GM12878 (cell line): ENCODE data around the gene SIAH2. TPM values are rescaled to one million over a fixed set of nuclear protein-coding genes. Genes with fewer than 3 reads are reported as not detected.
A peak's percentile ranks its signal among the peaks of the same experiment; 100 is the strongest.

ENCODE experiments used
- ATF2 ChIP-seq: IDR thresholded peaks from 2 replicates; pipeline ENCODE4 v1.6.1; 2012; ENCODE audit warnings: low read length, inconsistent platforms
- ATF7 ChIP-seq: fragments of 450-650 bp; IDR thresholded peaks from 2 replicates; pipeline ENCODE4 v1.6.1; 2016; ENCODE audit warnings: low read depth, mild to moderate bottlenecking
- CBX3 ChIP-seq: fragments of 200-600 bp; sonication (generic); IDR thresholded peaks from 2 replicates; pipeline ENCODE4 v1.6.1; 2016; ENCODE audit warnings: low read depth, borderline replicate concordance
- CBX5 ChIP-seq: sonication (generic); IDR thresholded peaks from 2 replicates; pipeline ENCODE4 v1.6.1; 2016; ENCODE audit warnings: low read depth, moderate library complexity, mild to moderate bottlenecking, inconsistent platforms
- FOXM1 ChIP-seq: IDR thresholded peaks from 2 replicates; pipeline ENCODE4 v1.6.1; 2012; ENCODE audit warnings: low read depth, mild to moderate bottlenecking, inconsistent platforms, low read length, moderate library complexity
- KAT2A ChIP-seq: conservative IDR thresholded peaks from 2 replicates; pipeline ENCODE4 v1.6.1; 2011; ENCODE audit warnings: low read depth, low read length; ENCODE audit not compliant: control insufficient read depth
- LARP7 ChIP-seq: fragments of 450-650 bp; IDR thresholded peaks from 2 replicates; pipeline ENCODE4 v1.6.1; 2017; ENCODE audit warnings: mild to moderate bottlenecking
- MEF2B ChIP-seq: fragments of 450-650 bp; IDR thresholded peaks from 2 replicates; pipeline ENCODE4 v1.6.1; 2018; ENCODE audit warnings: mild to moderate bottlenecking, moderate library complexity; ENCODE audit not compliant: partially characterized antibody, poor library complexity, severe bottlenecking
- NR2C2 ChIP-seq: IDR thresholded peaks from 2 replicates; pipeline ENCODE4 v1.6.1; 2011; ENCODE audit warnings: borderline replicate concordance, low read depth; ENCODE audit not compliant: control insufficient read depth, insufficient read length
- POLR2A ChIP-seq: IDR thresholded peaks from 2 replicates; pipeline ENCODE4 v1.6.1; 2011; ENCODE audit warnings: low read depth, mild to moderate bottlenecking, low read length
- SKIL ChIP-seq: fragments of 450-650 bp; IDR thresholded peaks from 2 replicates; pipeline ENCODE4 v1.6.1; 2017; ENCODE audit warnings: mild to moderate bottlenecking, low read depth, inconsistent platforms; ENCODE audit not compliant: poor library complexity, severe bottlenecking
- WRNIP1 ChIP-seq: IDR thresholded peaks from 2 replicates; pipeline ENCODE4 v1.6.1; 2011; ENCODE audit warnings: low read depth, low read length, improper control_type of control experiment, borderline replicate concordance
- polyA plus RNA-seq, 11 experiments: library from polyadenylated mRNA; depleted of rRNA in 4 of 11; unstranded in 6 of 11; stranded (reverse) in 5 of 11; fragments of >200 nt; fragmentation: Nextera tagmentation in 4 of 11; fragmentation: Illumina TruSeq in 1 of 11; extraction: Ambion mirVana in 4 of 11; extraction: Trizol in 1 of 11; gene quantifications; 1 replicate in 1 of 11; 2 replicates in 10 of 11; pipeline versions ENCODE4 v1.2.1 to v1.2.3, GENCODE V29; 2011 to 2016; ENCODE audit warnings: inconsistent platforms in 2 of 11, missing spikeins in 2 of 11, low read depth in 1 of 11
- total RNA-seq, 4 experiments: library from RNA; depleted of rRNA in 3 of 4; stranded (reverse); fragments of >200 nt in 3 of 4; fragmentation: Illumina TruSeq in 1 of 4; extraction: Trizol in 1 of 4; gene quantifications; 2 replicates each; pipeline versions ENCODE4 v1.2.1 to v1.2.3, GENCODE V29; 2013 to 2021
- TF ChIP-seq, protein P1 (sequence below): fragments of 450-650 bp; IDR thresholded peaks from 2 replicates; pipeline ENCODE4 v1.6.1; 2017; ENCODE audit warnings: mild to moderate bottlenecking, moderate library complexity
- TF ChIP-seq, protein P2 (sequence below): fragments of 450-650 bp; IDR thresholded peaks from 2 replicates; pipeline ENCODE4 v1.6.1; 2017; ENCODE audit warnings: mild to moderate bottlenecking, moderate library complexity

Gene SIAH2
- total and polyA plus RNA-seq, 10 of the 15 experiments (the other 5 are each of a cell fraction or from before 2014, with no cell fraction given), result 3.3 to 51.5 (median 29.7) TPM

DNA sequence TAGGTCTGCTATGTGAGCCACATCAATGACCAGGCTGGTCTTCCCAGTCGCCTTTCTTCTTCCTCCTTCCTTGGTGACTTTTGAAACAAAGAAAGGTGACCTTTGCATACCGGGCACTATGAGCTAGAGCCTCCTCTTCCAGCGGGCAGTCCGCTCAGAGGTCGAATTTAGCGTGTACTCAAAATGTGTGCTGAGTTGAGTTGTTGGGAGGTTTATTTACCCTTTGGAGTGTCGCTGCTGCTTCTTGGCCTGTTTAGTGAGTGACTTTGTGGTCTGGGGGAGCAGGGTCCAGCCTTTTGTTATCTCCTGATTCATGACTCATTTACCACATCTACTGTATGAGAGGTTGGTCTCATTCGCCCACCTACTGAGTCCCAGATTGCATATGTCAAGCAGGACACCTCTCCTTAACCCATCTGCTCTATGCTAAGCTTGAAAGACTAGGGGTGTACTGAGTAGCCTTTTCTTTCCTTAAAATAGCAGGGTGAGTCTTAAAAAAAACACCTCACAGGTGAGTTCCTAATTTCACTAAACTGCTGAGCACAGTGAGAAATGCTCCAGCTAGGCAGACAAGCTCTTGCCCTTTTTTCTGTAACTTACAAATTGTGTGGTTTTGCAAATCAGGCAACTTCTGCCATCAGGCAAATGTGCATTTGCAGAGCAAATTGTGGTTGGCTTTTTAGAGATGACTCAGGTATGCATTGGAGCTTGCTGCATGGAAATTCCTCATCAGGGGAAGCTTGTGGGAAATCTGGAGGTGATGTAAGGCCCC, 3.2 kb upstream of the SIAH2 start (continued):
- no peak for TF ChIP-seq MEF2B
- TF ChIP-seq POLR2A, result peak; percentile 27; the same call in 1 of the 2 replicates
- no peak for TF ChIP-seq LARP7
- TF ChIP-seq WRNIP1, result no peak
- TF ChIP-seq KAT2A, result no peak
- TF ChIP-seq ATF7, result 0 out of 2 replicates have a peak, but pooled peaks have one; percentile 59
- 0 out of 2 replicates have a peak, but pooled peaks have one; percentile 10 for TF ChIP-seq CBX5
- TF ChIP-seq, protein P1, sequence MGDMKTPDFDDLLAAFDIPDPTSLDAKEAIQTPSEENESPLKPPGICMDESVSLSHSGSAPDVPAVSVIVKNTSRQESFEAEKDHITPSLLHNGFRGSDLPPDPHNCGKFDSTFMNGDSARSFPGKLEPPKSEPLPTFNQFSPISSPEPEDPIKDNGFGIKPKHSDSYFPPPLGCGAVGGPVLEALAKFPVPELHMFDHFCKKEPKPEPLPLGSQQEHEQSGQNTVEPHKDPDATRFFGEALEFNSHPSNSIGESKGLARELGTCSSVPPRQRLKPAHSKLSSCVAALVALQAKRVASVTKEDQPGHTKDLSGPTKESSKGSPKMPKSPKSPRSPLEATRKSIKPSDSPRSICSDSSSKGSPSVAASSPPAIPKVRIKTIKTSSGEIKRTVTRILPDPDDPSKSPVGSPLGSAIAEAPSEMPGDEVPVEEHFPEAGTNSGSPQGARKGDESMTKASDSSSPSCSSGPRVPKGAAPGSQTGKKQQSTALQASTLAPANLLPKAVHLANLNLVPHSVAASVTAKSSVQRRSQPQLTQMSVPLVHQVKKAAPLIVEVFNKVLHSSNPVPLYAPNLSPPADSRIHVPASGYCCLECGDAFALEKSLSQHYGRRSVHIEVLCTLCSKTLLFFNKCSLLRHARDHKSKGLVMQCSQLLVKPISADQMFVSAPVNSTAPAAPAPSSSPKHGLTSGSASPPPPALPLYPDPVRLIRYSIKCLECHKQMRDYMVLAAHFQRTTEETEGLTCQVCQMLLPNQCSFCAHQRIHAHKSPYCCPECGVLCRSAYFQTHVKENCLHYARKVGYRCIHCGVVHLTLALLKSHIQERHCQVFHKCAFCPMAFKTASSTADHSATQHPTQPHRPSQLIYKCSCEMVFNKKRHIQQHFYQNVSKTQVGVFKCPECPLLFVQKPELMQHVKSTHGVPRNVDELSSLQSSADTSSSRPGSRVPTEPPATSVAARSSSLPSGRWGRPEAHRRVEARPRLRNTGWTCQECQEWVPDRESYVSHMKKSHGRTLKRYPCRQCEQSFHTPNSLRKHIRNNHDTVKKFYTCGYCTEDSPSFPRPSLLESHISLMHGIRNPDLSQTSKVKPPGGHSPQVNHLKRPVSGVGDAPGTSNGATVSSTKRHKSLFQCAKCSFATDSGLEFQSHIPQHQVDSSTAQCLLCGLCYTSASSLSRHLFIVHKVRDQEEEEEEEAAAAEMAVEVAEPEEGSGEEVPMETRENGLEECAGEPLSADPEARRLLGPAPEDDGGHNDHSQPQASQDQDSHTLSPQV, result no peak
- no peak for TF ChIP-seq CBX3
- peak; percentile 41 for TF ChIP-seq SKIL
- no peak for TF ChIP-seq NR2C2
- TF ChIP-seq FOXM1, result peak; percentile 87
- TF ChIP-seq, protein P2, sequence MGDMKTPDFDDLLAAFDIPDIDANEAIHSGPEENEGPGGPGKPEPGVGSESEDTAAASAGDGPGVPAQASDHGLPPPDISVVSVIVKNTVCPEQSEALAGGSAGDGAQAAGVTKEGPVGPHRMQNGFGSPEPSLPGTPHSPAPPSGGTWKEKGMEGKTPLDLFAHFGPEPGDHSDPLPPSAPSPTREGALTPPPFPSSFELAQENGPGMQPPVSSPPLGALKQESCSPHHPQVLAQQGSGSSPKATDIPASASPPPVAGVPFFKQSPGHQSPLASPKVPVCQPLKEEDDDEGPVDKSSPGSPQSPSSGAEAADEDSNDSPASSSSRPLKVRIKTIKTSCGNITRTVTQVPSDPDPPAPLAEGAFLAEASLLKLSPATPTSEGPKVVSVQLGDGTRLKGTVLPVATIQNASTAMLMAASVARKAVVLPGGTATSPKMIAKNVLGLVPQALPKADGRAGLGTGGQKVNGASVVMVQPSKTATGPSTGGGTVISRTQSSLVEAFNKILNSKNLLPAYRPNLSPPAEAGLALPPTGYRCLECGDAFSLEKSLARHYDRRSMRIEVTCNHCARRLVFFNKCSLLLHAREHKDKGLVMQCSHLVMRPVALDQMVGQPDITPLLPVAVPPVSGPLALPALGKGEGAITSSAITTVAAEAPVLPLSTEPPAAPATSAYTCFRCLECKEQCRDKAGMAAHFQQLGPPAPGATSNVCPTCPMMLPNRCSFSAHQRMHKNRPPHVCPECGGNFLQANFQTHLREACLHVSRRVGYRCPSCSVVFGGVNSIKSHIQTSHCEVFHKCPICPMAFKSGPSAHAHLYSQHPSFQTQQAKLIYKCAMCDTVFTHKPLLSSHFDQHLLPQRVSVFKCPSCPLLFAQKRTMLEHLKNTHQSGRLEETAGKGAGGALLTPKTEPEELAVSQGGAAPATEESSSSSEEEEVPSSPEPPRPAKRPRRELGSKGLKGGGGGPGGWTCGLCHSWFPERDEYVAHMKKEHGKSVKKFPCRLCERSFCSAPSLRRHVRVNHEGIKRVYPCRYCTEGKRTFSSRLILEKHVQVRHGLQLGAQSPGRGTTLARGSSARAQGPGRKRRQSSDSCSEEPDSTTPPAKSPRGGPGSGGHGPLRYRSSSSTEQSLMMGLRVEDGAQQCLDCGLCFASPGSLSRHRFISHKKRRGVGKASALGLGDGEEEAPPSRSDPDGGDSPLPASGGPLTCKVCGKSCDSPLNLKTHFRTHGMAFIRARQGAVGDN, result no peak
- TF ChIP-seq ATF2, result peak; percentile 84; the same call in 1 of the 2 replicates
